GM12865 (cell line): ENCODE results near the gene NDRG2.

Experiments
- DNase-seq: peaks from one replicate; pipeline ENCODE4 v3.0.0; 2010; ENCODE audit warnings: low read depth
- H3K4me3 ChIP-seq: 2 replicates; pipeline ENCODE4 v1.5.1; 2011; ENCODE audit warnings: mild to moderate bottlenecking, low read depth, low read length, control low read depth
- TF ChIP-seq, protein P1 (sequence below): IDR thresholded peaks from 2 replicates; pipeline ENCODE4 v1.5.1; 2011; ENCODE audit warnings: low read length, control low read depth, low read depth, inconsistent platforms; ENCODE audit not compliant: insufficient read depth; ENCODE audit errors: missing control alignments

The NDRG2 gene

DNA sequence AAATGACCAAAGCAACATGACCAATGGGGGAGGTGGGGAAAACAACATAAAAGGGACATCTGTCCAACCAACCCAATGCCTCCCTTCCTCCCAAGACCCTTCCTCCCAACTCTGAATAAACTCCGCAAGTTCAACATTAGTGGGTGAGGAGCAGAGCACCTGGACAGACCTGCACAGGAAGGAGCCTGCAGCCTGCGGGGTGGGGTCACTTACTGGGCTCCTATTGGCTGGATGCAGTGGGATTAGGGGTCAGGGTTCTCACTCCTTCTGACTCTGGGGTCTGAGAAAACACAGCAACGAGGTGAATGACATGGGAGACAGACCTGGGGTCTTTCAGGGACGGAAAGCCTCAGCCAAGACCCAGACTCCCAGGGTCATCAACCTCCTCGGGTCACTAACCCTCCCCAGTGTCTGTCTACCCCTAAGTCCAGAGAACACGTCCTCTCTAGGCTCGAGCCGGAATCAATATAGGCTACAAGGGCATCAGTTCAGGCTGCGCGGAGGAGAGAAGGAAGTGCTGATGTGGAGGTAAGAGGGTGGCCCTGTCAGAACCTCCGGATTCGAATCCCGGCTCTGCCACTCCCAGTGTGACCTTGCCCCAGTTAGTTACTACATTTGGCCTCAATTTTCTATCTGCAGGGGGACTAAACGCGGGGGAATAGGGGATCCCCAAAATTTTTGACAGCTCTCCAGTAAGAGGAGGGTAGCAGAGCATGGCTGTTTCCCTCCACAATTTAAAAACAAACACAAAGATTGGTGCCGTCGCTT, 860 bp downstream of the NDRG2 start:
- no peak overlapping the region for H3K4me3 ChIP-seq
- TF ChIP-seq, protein P1, sequence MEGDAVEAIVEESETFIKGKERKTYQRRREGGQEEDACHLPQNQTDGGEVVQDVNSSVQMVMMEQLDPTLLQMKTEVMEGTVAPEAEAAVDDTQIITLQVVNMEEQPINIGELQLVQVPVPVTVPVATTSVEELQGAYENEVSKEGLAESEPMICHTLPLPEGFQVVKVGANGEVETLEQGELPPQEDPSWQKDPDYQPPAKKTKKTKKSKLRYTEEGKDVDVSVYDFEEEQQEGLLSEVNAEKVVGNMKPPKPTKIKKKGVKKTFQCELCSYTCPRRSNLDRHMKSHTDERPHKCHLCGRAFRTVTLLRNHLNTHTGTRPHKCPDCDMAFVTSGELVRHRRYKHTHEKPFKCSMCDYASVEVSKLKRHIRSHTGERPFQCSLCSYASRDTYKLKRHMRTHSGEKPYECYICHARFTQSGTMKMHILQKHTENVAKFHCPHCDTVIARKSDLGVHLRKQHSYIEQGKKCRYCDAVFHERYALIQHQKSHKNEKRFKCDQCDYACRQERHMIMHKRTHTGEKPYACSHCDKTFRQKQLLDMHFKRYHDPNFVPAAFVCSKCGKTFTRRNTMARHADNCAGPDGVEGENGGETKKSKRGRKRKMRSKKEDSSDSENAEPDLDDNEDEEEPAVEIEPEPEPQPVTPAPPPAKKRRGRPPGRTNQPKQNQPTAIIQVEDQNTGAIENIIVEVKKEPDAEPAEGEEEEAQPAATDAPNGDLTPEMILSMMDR: no peak
- DNase-seq: no peak

DNA sequence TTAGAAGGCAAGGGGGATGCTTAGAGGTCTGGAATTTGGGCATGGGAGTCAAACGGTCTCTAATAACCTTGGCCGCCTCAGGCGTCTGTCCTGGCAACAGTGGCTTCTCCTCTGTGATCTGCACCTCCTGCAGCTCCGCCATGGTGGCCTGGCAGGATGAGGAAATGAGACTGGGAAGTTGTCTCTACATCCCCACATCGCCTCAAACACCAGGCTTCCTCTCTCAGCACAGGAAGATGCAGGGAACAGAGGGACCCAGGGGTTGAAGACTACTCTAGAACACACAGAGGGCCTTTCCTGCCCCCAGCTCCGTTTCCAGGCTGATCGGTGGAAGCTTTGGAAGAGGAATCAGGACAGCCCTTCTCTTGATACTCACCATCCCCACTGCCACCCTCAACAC, 1.7 kb downstream of the NDRG2 start:
- no peak for DNase-seq
- no peak overlapping the region for H3K4me3 ChIP-seq
- TF ChIP-seq, protein P1: no peak

DNA sequence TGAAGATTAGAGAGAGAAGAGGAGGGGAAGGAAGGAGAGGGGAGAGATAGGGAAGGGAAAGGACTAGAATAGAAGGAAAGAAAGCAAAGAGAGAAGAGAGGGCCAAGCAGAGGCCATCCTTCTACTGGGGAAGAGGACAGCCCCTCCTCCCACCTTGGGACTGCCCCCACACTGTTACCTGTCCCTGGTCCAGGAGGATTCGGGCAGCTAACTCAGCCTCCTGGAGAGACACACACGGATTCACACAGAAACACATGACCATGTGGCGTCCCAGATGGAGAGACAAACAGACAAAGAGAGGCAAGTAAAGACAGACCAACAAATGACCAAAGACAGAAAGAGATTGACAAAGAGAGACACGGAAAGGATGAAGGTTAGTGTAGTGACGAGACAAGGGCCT, 2.2 kb downstream of the NDRG2 start:
- no peak for DNase-seq
- TF ChIP-seq, protein P1: no peak
- no peak overlapping the region for H3K4me3 ChIP-seq

DNA sequence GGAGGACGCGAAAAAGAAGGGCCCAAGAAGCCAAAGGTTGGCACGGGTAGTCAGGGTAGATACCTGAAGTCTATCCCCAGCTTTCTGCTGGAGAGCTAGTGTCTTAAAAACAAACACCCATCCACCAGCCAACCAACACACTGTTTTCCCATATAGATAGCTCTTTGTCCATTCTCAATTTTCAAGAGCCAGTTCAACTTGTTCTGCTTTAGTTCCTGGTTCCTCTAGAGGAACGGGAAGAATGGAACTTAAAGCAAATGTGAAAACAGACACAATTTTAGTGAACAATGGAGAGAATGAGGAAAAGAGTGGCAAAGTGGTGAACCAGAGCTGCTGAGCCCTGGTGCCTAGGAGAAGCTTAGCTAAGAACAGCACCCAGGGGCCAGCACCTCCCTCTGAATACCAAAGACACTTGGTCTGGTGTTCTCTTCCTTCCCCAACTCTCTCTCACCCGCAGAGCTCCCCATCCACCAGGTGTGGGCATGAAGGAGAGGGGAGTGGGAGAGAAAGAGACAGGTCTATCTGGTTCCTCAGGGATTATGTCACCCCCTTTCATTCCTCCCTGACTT, 3.8 kb downstream of the NDRG2 start:
- DNase-seq: no peak
- H3K4me3 ChIP-seq: no peak overlapping the region
- TF ChIP-seq, protein P1: no peak

DNA sequence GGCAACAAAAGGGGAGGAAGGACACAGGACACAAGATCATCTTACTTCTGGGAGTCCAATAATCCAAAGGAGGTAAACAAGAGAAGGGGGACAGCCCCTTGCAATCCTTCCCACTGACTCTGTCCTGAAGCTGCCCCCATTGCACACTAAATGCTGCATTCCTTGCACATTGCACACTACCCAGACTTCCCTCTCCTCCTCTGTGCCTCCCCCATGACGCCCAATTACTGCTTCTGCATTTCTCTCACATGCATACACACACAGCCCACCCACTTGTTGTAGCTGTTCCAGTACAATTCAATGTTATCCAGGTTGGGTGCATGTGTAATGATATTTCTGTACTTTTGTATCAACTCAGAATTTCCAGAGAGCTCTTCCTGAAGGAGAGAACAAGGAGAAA, 5.5 kb downstream of the NDRG2 start:
- H3K4me3 ChIP-seq: no peak overlapping the region
- TF ChIP-seq, protein P1: no peak
- DNase-seq: no peak

DNA sequence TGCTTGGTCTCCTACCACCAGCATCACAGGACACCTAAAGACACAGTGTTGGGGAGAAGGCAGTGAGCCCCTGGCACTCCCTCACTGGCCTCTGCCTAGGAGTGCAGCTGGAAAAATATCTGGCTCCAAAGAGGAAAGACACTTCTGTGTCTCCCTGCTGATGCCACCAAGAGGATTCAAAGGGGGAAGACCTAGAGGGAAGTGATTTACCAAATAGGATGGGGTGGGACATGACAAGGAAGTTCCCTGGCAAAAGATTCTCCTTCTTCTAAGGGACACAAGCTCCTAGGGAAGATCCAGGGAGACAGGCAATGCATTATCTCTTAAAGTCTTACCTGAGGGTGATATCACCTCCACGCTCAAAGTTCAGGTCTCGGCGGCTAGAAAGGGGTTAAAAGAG, 6.1 kb downstream of the NDRG2 start:
- no peak overlapping the region for H3K4me3 ChIP-seq
- TF ChIP-seq, protein P1: no peak
- DNase-seq: no peak
